OCI-LY7 (cell line): ENCODE measurements around the gene ZBTB1. TPM values are rescaled to one million over a fixed set of nuclear protein-coding genes. Genes with fewer than 3 reads are reported as not detected.

Source experiments
- BruUV-seq: library from RNA; stranded (reverse); fragments of 400-500 nt; replicated peaks from 2 replicates; lab custom pipeline; 2021; lab: Mats Ljungman, UMichigan
- CTCF ChIA-PET: fragments of 300-600 bp; sonication (Branson Sonifier 250); formaldehyde crosslinking; loops from one replicate; lab custom pipeline; 2022; ENCODE audit warnings: antibody characterized with exemption; ENCODE audit not compliant: unreplicated experiment; lab: Charles Lee
- POLR2A ChIA-PET: fragments of 300-600 bp; sonication (Branson Sonifier 250); formaldehyde crosslinking; loops from one replicate; lab custom pipeline; 2022; ENCODE audit warnings: antibody characterized with exemption; lab: Charles Lee
- DNase-seq: peaks from one replicate; pipeline ENCODE4 v3.0.0-alpha.2; 2015; ENCODE audit warnings: low spot score
- H2AFZ ChIP-seq: fragments of 200-600 bp; sonication (generic), shearing (Covaris generic); 2 replicates; pipeline ENCODE4 v1.6.1; 2014; ENCODE audit warnings: mild to moderate bottlenecking, antibody characterized with exemption, low read length, moderate library complexity
- H3K27ac ChIP-seq: fragments of 200-600 bp; sonication (generic); 2 replicates; pipeline ENCODE4 v1.5.1; 2014; ENCODE audit warnings: mixed run types, low read depth, mild to moderate bottlenecking, moderate library complexity, low read length, inconsistent platforms; ENCODE audit not compliant: poor library complexity, severe bottlenecking
- H3K36me3 ChIP-seq: fragments of 200-600 bp; sonication (generic); 2 replicates; pipeline ENCODE4 v1.6.1; 2014; ENCODE audit warnings: mild to moderate bottlenecking, antibody characterized with exemption, low read length, moderate library complexity, mixed read lengths; ENCODE audit not compliant: insufficient read depth
- H3K4me1 ChIP-seq: fragments of 200-600 bp; sonication (generic); 2 replicates; pipeline ENCODE4 v1.5.1; 2014; ENCODE audit warnings: mild to moderate bottlenecking, low read length; ENCODE audit not compliant: insufficient read depth, poor library complexity, severe bottlenecking
- H3K4me2 ChIP-seq: fragments of 200-600 bp; sonication (generic); 2 replicates; pipeline ENCODE4 v1.6.1; 2014; ENCODE audit warnings: mild to moderate bottlenecking, low read length
- H3K4me3 ChIP-seq: fragments of 200-600 bp; sonication (generic); 2 replicates; pipeline ENCODE4 v1.5.1; 2014; ENCODE audit warnings: mild to moderate bottlenecking, low read depth, low read length; ENCODE audit not compliant: poor library complexity, severe bottlenecking
- H3K79me2 ChIP-seq: fragments of 200-600 bp; sonication (generic); 2 replicates; pipeline ENCODE4 v1.6.1; 2016; ENCODE audit warnings: low read depth, mild to moderate bottlenecking, low read length, moderate library complexity, mixed read lengths; ENCODE audit not compliant: insufficient read depth
- H3K9me2 ChIP-seq: fragments of 200-600 bp; sonication (generic); 2 replicates; pipeline ENCODE4 v1.6.1; 2016; ENCODE audit warnings: mild to moderate bottlenecking, low read length, mixed read lengths; ENCODE audit not compliant: insufficient read depth
- H3K9me3 ChIP-seq: fragments of 200-600 bp; sonication (generic); 2 replicates; pipeline ENCODE4 v1.6.1; 2014; ENCODE audit warnings: mild to moderate bottlenecking, mixed run types, low read length, mixed read lengths
- H4K20me1 ChIP-seq: fragments of 200-600 bp; sonication (generic); 2 replicates; pipeline ENCODE4 v1.6.1; 2014; ENCODE audit warnings: mild to moderate bottlenecking, antibody characterized with exemption, low read length, moderate library complexity, mixed read lengths; ENCODE audit not compliant: insufficient read depth
- CTCF ChIP-seq: fragments of 200-600 bp; sonication (generic); conservative IDR thresholded peaks from 2 replicates; pipeline ENCODE4 v1.5.1; 2014; ENCODE audit warnings: mild to moderate bottlenecking, antibody characterized with exemption, low read length, moderate library complexity, mixed read lengths
- EZH2phosphoT487 ChIP-seq: fragments of 200-600 bp; sonication (generic); IDR thresholded peaks from 2 replicates; pipeline ENCODE4 v1.6.1; 2018; ENCODE audit warnings: low read depth, borderline replicate concordance, mild to moderate bottlenecking, mixed run types, antibody characterized with exemption, low read length, moderate library complexity, mixed read lengths
- intact Hi-C: fragments of 100-400 bp; cut with micrococcal nuclease; formaldehyde crosslinking; loops from one replicate; pipeline ENCODE4 v1.10.0; 2022; ENCODE audit not compliant: unreplicated experiment
- total RNA-seq, 2 experiments: library from RNA; depleted of rRNA in 1 of 2; stranded (reverse); fragments of >200 nt in 1 of 2; shearing (Covaris generic) in 1 of 2; gene quantifications; 2 replicates each; pipeline ENCODE4 v1.2.3, GENCODE V29; 2014 to 2022

The ZBTB1 gene
- total RNA-seq, 2 experiments from 2014 or later: 34.1 to 49.5 TPM

DNA sequence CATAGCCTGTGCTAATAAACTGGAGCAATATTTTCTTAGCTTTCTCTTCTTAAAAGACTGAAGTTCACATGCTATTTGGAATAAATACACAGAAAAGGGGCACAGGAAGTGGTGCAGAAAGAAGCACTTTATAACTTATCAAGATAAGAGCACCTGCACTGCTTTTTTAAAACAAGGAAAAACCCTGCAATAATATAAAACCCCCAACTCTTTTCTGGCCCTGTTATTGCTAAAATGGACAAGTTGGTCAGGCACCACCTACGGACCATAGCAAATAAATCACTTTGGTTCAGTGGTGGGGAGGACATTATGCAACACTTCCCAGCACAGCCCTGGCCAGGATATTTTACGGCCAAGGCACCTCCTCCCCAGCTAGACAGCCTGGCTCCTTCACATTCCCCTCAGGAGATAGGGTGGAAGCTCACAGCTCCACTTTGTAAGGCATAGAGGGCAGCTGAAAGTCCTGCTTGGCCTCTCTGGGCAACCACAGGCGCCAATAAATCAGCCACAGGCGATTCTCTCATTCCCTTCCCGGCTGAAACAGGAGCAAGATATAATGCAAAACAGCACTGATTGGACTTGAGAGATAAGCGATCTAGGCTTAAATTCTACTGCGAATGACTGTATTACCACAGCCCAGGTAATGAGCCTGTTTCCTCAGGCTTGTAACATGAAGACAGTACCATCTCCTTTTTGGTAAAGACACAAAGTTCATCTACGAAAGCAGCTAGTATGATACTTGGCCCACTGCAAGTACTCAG lies 3.0 kb upstream of the ZBTB1 start:
- BruUV-seq: no TSS peak
- POLR2A ChIA-PET: interaction anchor here (0.5 to 3.1 kb wide), 10 partner anchors 11 to 782 kb away, joined by 3 to 13 read pairs (median 4); partner anchors contain the start of gene MTHFD1
- H2AFZ ChIP-seq: peak overlapping the region; percentile 6; the same call in 1 of the 2 replicates

GRCh38 chr14:64502456-64502855 lies 2.1 kb upstream of the ZBTB1 start:
- Histone ChIP-seq H2AFZ (peak overlapping the region; percentile 67; the same call in 1 of the 2 replicates), H3K4me3 (peak overlapping the region; percentile 87), H3K36me3 (peaks cover 24% of the 10 kb centered on the region), H3K9me2 (no peaks in the 10 kb centered on the region), H3K4me2 (peak overlapping the region; percentile 99), H3K27ac (peak overlapping the region; percentile 96), H3K9me3 (no peaks in the 10 kb centered on the region), H3K79me2 (peaks cover 77% of the 10 kb centered on the region), H3K4me1 (peaks cover 51% of the 10 kb centered on the region), H4K20me1 (peaks cover 28% of the 10 kb centered on the region)
- ChIA-PET CTCF (interaction anchor here (1.0 to 1.1 kb wide), 2 partner anchors 9 to 11 kb away, joined by 3 to 4 read pairs; no protein-coding TSS in a partner anchor), POLR2A (interaction anchor here (0.8 to 3.1 kb wide), 7 partner anchors 9 to 165 kb away, joined by 3 to 13 read pairs (median 4); partner anchors contain the start of gene MTHFD1)
- DNase-seq: peak; percentile 48
- TF ChIP-seq CTCF (no peak), EZH2phosphoT487 (no peak)
- BruUV-seq: no TSS peak
- intact Hi-C loops: loop anchor here (2.0 to 10.0 kb wide), 4 partner anchors 114 to 778 kb away; partner anchors contain the start of genes MTHFD1, SGPP1 and SYNE2

More for the DNA sequence above, 3.0 kb upstream of the ZBTB1 start:
- peak overlapping the region; percentile 96 for H3K27ac ChIP-seq
- H4K20me1 ChIP-seq: peaks cover 24% of the 10 kb centered on the region
- peak overlapping the region; percentile 87 for H3K4me3 ChIP-seq
- H3K79me2 ChIP-seq: peaks cover 77% of the 10 kb centered on the region
- no peak for TF ChIP-seq CTCF
- no peak for TF ChIP-seq EZH2phosphoT487
- CTCF ChIA-PET: interaction anchor here (0.9 kb wide), 1 partner anchor 114 kb away, joined by 3 read pairs; no protein-coding TSS in a partner anchor
- H3K4me1 ChIP-seq: peaks cover 42% of the 10 kb centered on the region
- H3K36me3 ChIP-seq: peaks cover 32% of the 10 kb centered on the region
- peak; percentile 28 for DNase-seq
- no peaks in the 10 kb centered on the region for H3K9me2 ChIP-seq
- peak overlapping the region; percentile 99 for H3K4me2 ChIP-seq
- H3K9me3 ChIP-seq: no peaks in the 10 kb centered on the region
- intact Hi-C loops: loop anchor here (2.0 to 10.0 kb wide), 4 partner anchors 113 to 777 kb away; partner anchors contain the start of genes MTHFD1, SGPP1 and SYNE2
